Heart left ventricle (tissue), 13 donors: ENCODE measurements around the gene PRRG2.

Experiments used
- CTCF ChIP-seq, 12 donors: fragments of 200-600 bp; sonication (generic) in 4 of 12; IDR thresholded peaks; one replicate each; pipeline versions ENCODE4 v1.5.0 to v1.8.0; 2018 to 2022; ENCODE audit warnings: antibody characterized with exemption in 12 of 12, mild to moderate bottlenecking in 5 of 12
- POLR2A ChIP-seq, 2 donors: fragments of 450-650 bp; IDR thresholded peaks; one replicate each; pipeline ENCODE4 v1.6.1; 2017; ENCODE audit warnings: antibody characterized with exemption in 2 of 2, mild to moderate bottlenecking in 2 of 2, moderate library complexity in 2 of 2
- donor health status: ischemic (EF 13 %, LVEDD 7.1; RV severe dilation, severe dysfunction).
- donor health status: DM: no; HTN: yes; CAD: no.
- donor health status: DM: no; HTN: no; CAD: no.
- donor health status: ischemic (EF 25% LVEDD 6.9; RV normal size, moderate dysfunction).
- donor health status: ischemic (EF 25% LVEDD 5.7; RV mildly dilated, moderate dysfunction).
- donor health status: ischemic (EF 35%, LVEDD 5.7; RV mildly dilated, moderate dysfunction).
- donor health status: nonischemic (EF 11% LVEDD 7.7; RV severe dilation, severe dysfunction).
- donor health status: DM: yes; HTN: yes; CAD: no.
- donor health status: PGD.
- donor health status: ischemic (EF 29% LVEDD 5.4; RV normal size, mild dysfunction).
- donor health status: nonischemic (EF 23%, LVEDD 6.1; RV moderate dilation, normal function).

GRCh38 chr19:49539192-49539952 is 41.7 kb upstream of the PRRG2 start:
- TF ChIP-seq CTCF (IDR thresholded peaks at IDR 0.05) (no peak), POLR2A (IDR thresholded peaks at IDR 0.05) (no peak)
